CD14-positive monocyte (primary cell): ENCODE data around the gene TTLL13. TPM values are rescaled to one million over a fixed set of nuclear protein-coding genes. Genes with fewer than 3 reads are reported as not detected.

Experiments used
- DNase-seq, 3 donors: peaks; one replicate each; pipeline ENCODE4 v3.0.0-alpha.2; 2011 to 2022
- H2AFZ ChIP-seq: 2 replicates; pipeline ENCODE4 v1.6.0; 2012; ENCODE audit warnings: mild to moderate bottlenecking, low read depth, low read length, inconsistent platforms; ENCODE audit not compliant: insufficient read depth, poor library complexity, severe bottlenecking
- H3K27ac ChIP-seq, 2 donors: 1 replicate in 1 of 2; 2 replicates in 1 of 2; pipeline ENCODE4 v1.5.1; 2012 to 2013; ENCODE audit warnings: low read length in 2 of 2, control low read depth in 1 of 2, inconsistent platforms in 1 of 2, low read depth in 1 of 2, mild to moderate bottlenecking in 1 of 2
- H3K27me3 ChIP-seq, 2 donors: one replicate each; pipeline versions ENCODE4 v1.6.0 to v1.6.1; 2011 to 2013; ENCODE audit warnings: low read length in 2 of 2; ENCODE audit not compliant: control insufficient read depth in 2 of 2, insufficient read depth in 2 of 2
- H3K36me3 ChIP-seq, 2 donors: replicated peaks in 1 of 2; 1 replicate in 1 of 2; 2 replicates in 1 of 2; pipeline versions ENCODE4 v1.5.1 to v1.6.1; 2012 to 2013; ENCODE audit warnings: low read length in 2 of 2, control low read depth in 1 of 2, inconsistent platforms in 1 of 2, mild to moderate bottlenecking in 1 of 2; ENCODE audit not compliant: insufficient read depth in 2 of 2, control insufficient read depth in 1 of 2
- H3K4me1 ChIP-seq, 2 donors: 1 replicate in 1 of 2; 2 replicates in 1 of 2; pipeline versions ENCODE4 v1.5.1 to v1.6.1; 2012 to 2013; ENCODE audit warnings: low read length in 2 of 2, control low read depth in 1 of 2, inconsistent platforms in 1 of 2, mild to moderate bottlenecking in 1 of 2, moderate library complexity in 1 of 2; ENCODE audit not compliant: insufficient read depth in 2 of 2, control insufficient read depth in 1 of 2
- H3K4me2 ChIP-seq: replicated peaks from 2 replicates; pipeline ENCODE3; 2012; ENCODE audit warnings: low read length, moderate library complexity, mild to moderate bottlenecking; ENCODE audit not compliant: poor library complexity, severe bottlenecking; ENCODE audit errors: extremely low read depth
- H3K4me3 ChIP-seq, 3 experiments: fragments of 200-600 bp in 1 of 3; sonication (generic) in 1 of 3; replicated peaks in 1 of 3; 1 replicate in 2 of 3; 2 replicates in 1 of 3; pipeline ENCODE4 v1.5.1; 2011 to 2013; ENCODE audit warnings: low read length in 3 of 3, mild to moderate bottlenecking in 3 of 3, control low read depth in 2 of 3, low read depth in 2 of 3, inconsistent platforms in 1 of 3, moderate library complexity in 1 of 3
- H3K79me2 ChIP-seq: 2 replicates; pipeline ENCODE4 v1.6.0; 2012; ENCODE audit warnings: mild to moderate bottlenecking, control low read depth, inconsistent platforms, low read length, moderate library complexity; ENCODE audit not compliant: insufficient read depth
- H3K9ac ChIP-seq: 2 replicates; pipeline ENCODE4 v1.6.0; 2017; ENCODE audit warnings: low read length, mild to moderate bottlenecking; ENCODE audit not compliant: insufficient read depth, poor library complexity, severe bottlenecking
- H3K9me3 ChIP-seq, 2 donors: replicated peaks in 1 of 2; 1 replicate in 1 of 2; 2 replicates in 1 of 2; pipeline versions ENCODE4 v1.5.1 to v1.6.1; 2012 to 2013; ENCODE audit warnings: low read length in 2 of 2, control low read depth in 1 of 2; ENCODE audit not compliant: control insufficient read depth in 1 of 2, insufficient read depth in 1 of 2
- H4K20me1 ChIP-seq: 2 replicates; pipeline ENCODE4 v1.6.0; 2012; ENCODE audit warnings: mild to moderate bottlenecking, low read length, control low read depth, moderate library complexity; ENCODE audit not compliant: insufficient read depth
- H3K27ac Mint-ChIP-seq, 7 donors: one replicate each; pipeline ENCODE4 v1.8.0; 2020; ENCODE audit warnings: mild to moderate bottlenecking in 7 of 7, mixed read lengths in 7 of 7, moderate library complexity in 6 of 7, inconsistent platforms in 2 of 7
- H3K27me3 Mint-ChIP-seq, 3 donors: one replicate each; pipeline ENCODE4 v1.8.0; 2021 to 2022; ENCODE audit warnings: low read depth in 3 of 3, mild to moderate bottlenecking in 3 of 3, mixed read lengths in 3 of 3, moderate library complexity in 3 of 3, inconsistent platforms in 1 of 3
- H3K36me3 Mint-ChIP-seq, 2 donors: one replicate each; pipeline ENCODE4 v1.8.0; 2020; ENCODE audit warnings: mixed read lengths in 2 of 2, inconsistent platforms in 1 of 2, mild to moderate bottlenecking in 1 of 2
- H3K4me1 Mint-ChIP-seq: one replicate; pipeline ENCODE4 v1.8.0; 2020; ENCODE audit warnings: mild to moderate bottlenecking, mixed read lengths
- H3K4me3 Mint-ChIP-seq, 2 donors: one replicate each; pipeline ENCODE4 v1.8.0; 2020; ENCODE audit warnings: mild to moderate bottlenecking in 2 of 2, mixed read lengths in 2 of 2, moderate library complexity in 1 of 2
- H3K9me3 Mint-ChIP-seq, 7 donors: one replicate each; pipeline ENCODE4 v1.8.0; 2020 to 2022; ENCODE audit warnings: mixed read lengths in 7 of 7, mild to moderate bottlenecking in 6 of 7, moderate library complexity in 6 of 7, inconsistent platforms in 2 of 7
- WGBS: methylation state at CpG from one replicate; pipeline ENCODE4 v1.1.5; 2013; ENCODE audit warnings: missing lambda C conversion rate; ENCODE audit not compliant: insufficient coverage; 5-methylcytosine and 5-hydroxymethylcytosine counted together
- intact Hi-C, 2 donors: fragments of 100-400 bp; cut with micrococcal nuclease; formaldehyde crosslinking; loops; one replicate each; pipeline versions ENCODE4 v1.15.0 to v1.15.1; 2023
- polyA plus RNA-seq, 3 donors: library from polyadenylated mRNA; depleted of rRNA in 1 of 3; unstranded in 2 of 3; stranded (reverse) in 1 of 3; fragments of 300-500 nt in 2 of 3; fragments of >200 nt in 1 of 3; fragmentation: Illumina TruSeq in 2 of 3; gene quantifications; 1 replicate in 2 of 3; 2 replicates in 1 of 3; pipeline ENCODE4 v1.2.3, GENCODE V29; 2012 to 2021
- TF ChIP-seq, protein P1 (sequence below): fragments of 200-600 bp; IDR thresholded peaks from one replicate; pipeline ENCODE4 v1.8.0; 2022; ENCODE audit warnings: antibody characterized with exemption, mild to moderate bottlenecking

Gene TTLL13
- polyA plus RNA-seq, 3 donors = 0.08 to 0.13 TPM; not detected in 1

GRCh38 chr15:90232941-90233386 is 16.4 kb upstream of the TTLL13 start:
- Histone ChIP-seq H3K36me3 (peaks cover 28 to 43% of the 10 kb centered on the region in 2 donors), H3K4me2 (peak overlapping the region; percentile 94), H4K20me1 (peaks cover 35% of the 10 kb centered on the region), H3K4me1 (peaks cover 41 to 47% of the 10 kb centered on the region in 2 donors), H3K79me2 (peaks cover 32% of the 10 kb centered on the region), H3K9me3 (no peaks in the 10 kb centered on the region), H3K27me3 (no peaks in the 10 kb centered on the region), H3K4me3 (peak overlapping the region; percentile 73 to 96 (median 82)), H3K27ac (peak overlapping the region; percentile 78 to 95), H3K9ac (peak overlapping the region; percentile 95), H2AFZ (peak overlapping the region; percentile 70)
- DNase-seq = peak in 1 of 3 donors; percentile 56
- Mint-ChIP-seq H3K9me3 (peaks cover 0 to 1% (median 0%) of the 10 kb centered on the region in 7 donors), H3K4me3 (peak overlapping the region; percentile 77 to 87), H3K36me3 (peaks cover 46 to 59% of the 10 kb centered on the region in 2 donors), H3K27ac (peak overlapping the region; percentile 86 to 96 (median 89)), H3K27me3 (peaks cover 0 to 1% (median 0%) of the 10 kb centered on the region in 3 donors), H3K4me1 (peaks cover 40% of the 10 kb centered on the region)
- intact Hi-C loops = loop anchor here (5.0 to 10.0 kb wide), 3 partner anchors 34 to 658 kb away; partner anchors contain the start of genes IQGAP1 (in 1 of the 2), NGRN (in 1 of the 2) and TICRR (in 1 of the 2)
- 17% methylated on average over 8 of the region's 9 CpGs for WGBS
- TF ChIP-seq, protein P1, sequence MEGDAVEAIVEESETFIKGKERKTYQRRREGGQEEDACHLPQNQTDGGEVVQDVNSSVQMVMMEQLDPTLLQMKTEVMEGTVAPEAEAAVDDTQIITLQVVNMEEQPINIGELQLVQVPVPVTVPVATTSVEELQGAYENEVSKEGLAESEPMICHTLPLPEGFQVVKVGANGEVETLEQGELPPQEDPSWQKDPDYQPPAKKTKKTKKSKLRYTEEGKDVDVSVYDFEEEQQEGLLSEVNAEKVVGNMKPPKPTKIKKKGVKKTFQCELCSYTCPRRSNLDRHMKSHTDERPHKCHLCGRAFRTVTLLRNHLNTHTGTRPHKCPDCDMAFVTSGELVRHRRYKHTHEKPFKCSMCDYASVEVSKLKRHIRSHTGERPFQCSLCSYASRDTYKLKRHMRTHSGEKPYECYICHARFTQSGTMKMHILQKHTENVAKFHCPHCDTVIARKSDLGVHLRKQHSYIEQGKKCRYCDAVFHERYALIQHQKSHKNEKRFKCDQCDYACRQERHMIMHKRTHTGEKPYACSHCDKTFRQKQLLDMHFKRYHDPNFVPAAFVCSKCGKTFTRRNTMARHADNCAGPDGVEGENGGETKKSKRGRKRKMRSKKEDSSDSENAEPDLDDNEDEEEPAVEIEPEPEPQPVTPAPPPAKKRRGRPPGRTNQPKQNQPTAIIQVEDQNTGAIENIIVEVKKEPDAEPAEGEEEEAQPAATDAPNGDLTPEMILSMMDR = no peak

DNA sequence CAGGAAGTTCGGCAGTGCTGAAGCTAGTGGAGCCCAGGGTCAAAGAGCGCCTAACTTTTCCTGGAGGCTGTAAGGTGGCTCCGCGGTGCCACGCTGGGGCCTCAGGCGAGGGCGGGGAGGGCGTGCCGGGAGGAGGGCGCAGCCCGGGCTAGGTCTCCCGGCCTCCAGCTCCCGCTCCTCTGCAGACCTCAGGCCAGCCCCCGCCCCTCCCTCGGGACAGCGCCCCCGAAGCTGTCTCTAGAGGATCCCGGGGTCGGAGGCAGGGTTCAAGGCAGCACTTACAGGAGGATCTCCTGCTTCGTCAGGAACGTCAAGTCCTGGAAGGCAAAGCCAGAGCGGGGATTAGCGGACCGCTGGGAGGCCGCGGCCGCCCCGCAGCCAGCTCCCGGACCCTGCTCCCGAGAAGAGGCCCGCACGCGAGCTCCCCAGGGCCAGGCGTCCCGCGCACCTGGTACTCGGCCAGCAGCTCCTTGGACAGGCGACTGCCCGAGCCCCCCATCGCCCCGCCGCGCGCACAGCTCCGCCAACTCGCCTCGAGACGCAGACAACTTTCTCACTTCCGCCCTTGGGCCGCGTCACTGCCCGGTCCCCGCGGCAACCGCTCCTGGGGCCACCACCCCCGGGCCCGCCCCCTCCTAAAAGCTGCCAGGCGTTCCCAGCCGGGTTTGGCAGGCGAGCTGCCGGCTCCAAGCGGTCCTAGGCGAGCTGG is 15.8 kb upstream of the TTLL13 start, which contains the start of gene CIB1:
CIB1 (minus strand) TSS at position 555 of the 709 bp plus-strand sequence; CDS start at position 499, 56 bp downstream.
- TF ChIP-seq, protein P1 = peak; percentile 66
- Mint-ChIP-seq H3K4me3 (peak within 1 kb of the TSS; percentile 80 to 90), H3K36me3 (peaks cover 46 to 59% of the 10 kb centered on the region in 2 donors), H3K9me3 (peaks cover 0 to 1% (median 0%) of the 10 kb centered on the region in 7 donors), H3K27me3 (peaks cover 0 to 1% (median 0%) of the 10 kb centered on the region in 3 donors), H3K27ac (peak within 1 kb of the TSS; percentile 88 to 96 (median 93)), H3K4me1 (peaks cover 40% of the 10 kb centered on the region)
- H3K36me3 ChIP-seq = peaks cover 28 to 43% of the 10 kb centered on the region in 2 donors
- peaks cover 41 to 47% of the 10 kb centered on the region in 2 donors for H3K4me1 ChIP-seq
- no peaks in the 10 kb centered on the region for H3K9me3 ChIP-seq
- H3K4me2 ChIP-seq = peak within 1 kb of the TSS; percentile 94
- H3K27ac ChIP-seq = peak within 1 kb of the TSS; percentile 78 to 95
- peak within 1 kb of the TSS; percentile 70 for H2AFZ ChIP-seq
- H3K9ac ChIP-seq = peak within 1 kb of the TSS; percentile 95
- no peaks in the 10 kb centered on the region for H3K27me3 ChIP-seq
- peaks cover 32% of the 10 kb centered on the region for H3K79me2 ChIP-seq
- H3K4me3 ChIP-seq = peak within 1 kb of the TSS; percentile 73 to 96 (median 91)
- peaks cover 29% of the 10 kb centered on the region for H4K20me1 ChIP-seq
- peak; percentile 97 to 98 (median 98) for DNase-seq
- WGBS = under 1% methylated on average over 63 of the region's 63 CpGs
- intact Hi-C loops = loop anchor here (2.0 to 10.0 kb wide), 4 partner anchors 31 to 659 kb away; partner anchors contain the start of genes NGRN (in 2 of the 2), IQGAP1 (in 1 of the 2) and TICRR (in 1 of the 2)
